ENCODE data around the gene CR1.
A peak's percentile ranks its signal among the peaks of the same experiment; 100 is the strongest.
"Not testable (repeated sequence)": the region's sequence is repeated elsewhere in the genome, so short reads cannot be mapped to it uniquely, and the experiment has no call there.

The CR1 gene

GRCh38 chr1:207661420-207661819 lies 165.5 kb downstream of the CR1 start:
- intact Hi-C loops (cut with DNase I); DNase-seq: not testable (repeated sequence)

GRCh38 chr1:207666342-207666741 lies 170.4 kb downstream of the CR1 start:
- DNase-seq: no peak
- intact Hi-C loops (cut with DNase I): no loop called here

DNA sequence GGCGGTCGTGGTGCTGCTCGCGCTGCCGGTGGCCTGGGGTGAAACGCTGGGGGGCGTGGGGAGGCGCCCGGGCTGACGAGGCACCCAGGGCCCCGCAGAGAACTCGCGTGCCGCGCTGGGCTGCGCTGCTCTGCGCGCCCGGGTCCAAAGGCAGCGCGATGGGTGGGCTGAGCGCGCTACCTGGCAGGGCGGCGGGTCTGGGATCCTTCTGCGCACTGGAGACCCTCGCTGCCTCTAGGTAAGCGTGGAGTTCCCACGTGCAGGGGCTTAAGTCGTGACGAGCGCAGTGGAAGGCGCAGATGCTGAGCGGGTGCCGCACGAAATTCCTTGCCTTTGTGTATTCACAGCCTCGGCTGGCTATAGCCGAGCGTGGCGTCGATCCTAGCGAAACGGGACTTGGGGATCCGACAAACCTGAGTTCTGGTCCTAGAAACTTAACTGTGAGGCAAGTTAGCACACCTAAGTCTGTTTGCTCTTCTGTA lies 173.6 kb downstream of the CR1 start:
- intact Hi-C loops (cut with DNase I): no loop called here
- DNase-seq: no peak

DNA sequence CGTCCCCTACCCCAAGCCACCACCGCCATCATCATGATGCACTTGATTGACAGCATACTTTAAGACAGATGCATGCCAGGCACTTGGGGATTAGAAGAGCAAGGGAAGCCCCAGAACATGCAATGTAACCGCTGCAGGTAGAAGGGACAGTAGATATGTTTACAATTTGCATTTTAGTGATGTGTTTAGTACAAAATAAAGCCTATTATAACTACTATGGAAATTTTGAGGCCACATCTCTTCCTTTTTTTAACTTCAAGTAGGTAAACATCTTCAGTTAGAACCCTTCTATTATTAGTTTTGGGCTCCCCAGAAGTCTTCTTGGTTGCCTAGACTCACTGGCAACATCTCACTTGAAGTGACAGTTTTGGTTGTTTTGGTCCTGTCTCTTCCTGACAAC lies 174.2 kb downstream of the CR1 start:
- DNase-seq: no peak
- intact Hi-C loops (cut with DNase I): no loop called here

DNA sequence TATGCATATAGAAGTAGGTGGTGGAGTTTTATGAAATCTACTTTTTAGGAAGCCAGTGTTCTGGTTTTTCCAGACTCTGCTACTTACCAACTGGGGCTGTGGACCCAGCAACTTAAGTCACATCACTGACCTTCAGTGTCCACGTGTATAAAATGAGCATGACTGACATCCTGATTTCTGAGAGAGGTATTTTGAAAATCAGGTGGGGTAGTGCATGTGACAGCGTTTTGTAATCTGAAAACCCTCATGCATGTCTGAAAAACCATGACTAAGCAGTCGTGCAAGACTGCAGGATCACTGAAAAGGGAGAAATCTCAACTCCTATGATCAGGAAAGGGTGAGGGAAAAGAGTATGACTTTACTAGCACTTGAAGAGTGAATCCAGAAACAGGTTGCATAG lies 175.0 kb downstream of the CR1 start:
- DNase-seq: no peak
- intact Hi-C loops (cut with DNase I): no loop called here

DNA sequence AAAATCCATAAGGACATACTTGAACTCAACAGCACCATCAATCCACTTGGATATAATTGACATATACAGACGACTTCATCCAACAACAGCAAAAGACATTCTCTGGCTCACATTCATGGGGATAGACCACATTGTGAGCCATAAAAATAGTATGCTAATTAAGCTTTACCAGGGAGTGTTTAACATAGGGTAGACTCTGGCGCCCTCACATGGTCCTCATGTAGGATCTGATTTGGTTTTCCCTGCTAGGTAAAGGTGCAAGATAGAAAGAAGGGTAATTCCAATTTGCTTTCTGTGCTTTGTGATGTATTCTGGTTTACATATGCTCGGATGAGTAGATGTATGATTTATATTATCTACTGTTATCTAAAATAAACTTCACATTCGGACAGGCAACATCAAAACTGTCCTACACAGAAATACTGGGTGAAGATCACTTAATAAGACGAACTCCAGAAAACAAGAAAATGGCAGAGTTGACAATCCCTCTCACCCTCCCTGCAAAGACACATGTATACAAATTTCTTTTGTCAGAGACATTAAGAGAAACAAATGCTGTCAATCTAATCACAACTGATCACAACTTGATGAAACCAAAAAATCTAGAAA lies 176.7 kb downstream of the CR1 start:
- peak in 4 of 10 donors; percentile 11 to 59 (median 32) for DNase-seq
- intact Hi-C loops (cut with DNase I): no loop called here

GRCh38 chr1:207673399-207673798 lies 177.4 kb downstream of the CR1 start:
- DNase-seq: no peak
- intact Hi-C loops (cut with DNase I): no loop called here

- intact Hi-C loops (cut with DNase I): no loop called here
- DNase-seq: no peak
Measured at GRCh38 chr1:207676153-207676552, 180.2 kb downstream of the CR1 start.

DNA sequence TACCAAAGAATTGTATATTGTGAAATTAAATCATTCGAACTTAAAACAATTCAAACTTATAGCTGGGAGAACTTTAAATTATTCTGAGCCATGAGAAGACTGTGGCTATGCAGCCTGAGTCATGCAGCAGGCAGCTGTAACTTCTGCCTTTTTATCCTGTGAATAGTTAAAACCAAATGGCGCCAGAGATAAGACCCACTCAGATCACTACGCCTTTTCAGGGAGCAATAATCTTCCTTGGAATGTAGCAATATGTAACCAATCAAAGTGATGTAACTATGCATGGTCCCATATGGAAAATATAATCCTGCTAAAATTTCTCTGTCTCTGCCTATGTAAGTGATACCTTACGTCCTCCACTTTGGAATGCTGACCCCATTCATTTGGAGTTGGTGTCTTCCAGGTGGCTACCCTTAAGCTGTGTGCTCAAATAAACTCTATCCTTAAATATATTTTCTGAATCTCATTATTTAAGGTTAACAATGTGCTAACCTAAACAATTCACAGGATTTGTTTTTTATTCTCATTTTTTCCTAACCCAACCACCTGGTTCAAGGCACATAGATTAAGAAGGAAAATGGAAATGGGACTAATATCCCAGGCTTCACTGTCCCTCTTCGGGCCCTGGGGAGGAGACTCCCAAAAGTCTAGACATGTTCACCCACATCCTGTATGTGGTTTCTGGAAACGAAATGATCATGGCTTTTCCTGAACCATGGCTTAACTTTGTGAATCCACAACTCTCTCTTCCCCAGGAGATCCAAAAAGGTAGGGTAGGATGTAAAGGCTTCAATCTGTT lies 184.8 kb downstream of the CR1 start:
- DNase-seq; intact Hi-C loops (cut with DNase I): not testable (repeated sequence)

- intact Hi-C loops (cut with DNase I); DNase-seq: not testable (repeated sequence)
Measured at GRCh38 chr1:207682872-207683434, 187.0 kb downstream of the CR1 start.

DNA sequence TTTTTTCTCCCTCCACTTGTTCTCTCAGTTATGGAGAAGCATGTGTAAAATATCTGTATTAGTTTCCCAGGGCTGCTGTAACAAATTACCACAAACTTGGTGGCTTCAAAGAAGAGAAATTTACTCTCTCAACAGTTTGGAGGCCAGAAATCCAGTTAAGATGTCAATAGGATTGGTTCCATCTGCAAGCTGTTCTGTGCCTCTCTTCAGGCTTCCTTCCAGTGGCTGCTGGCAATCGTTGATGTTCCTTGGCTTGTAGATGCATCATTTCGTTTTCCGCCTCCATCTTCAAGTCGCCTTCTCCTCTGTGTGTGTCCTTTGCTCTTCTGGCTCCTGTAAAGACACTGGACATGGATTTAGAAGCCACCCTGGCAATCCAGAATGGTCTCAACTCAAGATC lies 194.6 kb downstream of the CR1 start:
- DNase-seq; intact Hi-C loops (cut with DNase I): not testable (repeated sequence)

GRCh38 chr1:207691010-207691409 lies 195.1 kb downstream of the CR1 start:
- no peak for DNase-seq
- intact Hi-C loops (cut with DNase I): no loop called here
